GM18499 (cell line): ENCODE data around the gene KCNJ4.
"Not testable (repeated sequence)": the region's sequence is repeated elsewhere in the genome, so short reads cannot be mapped to it uniquely, and the experiment has no call there.

Source experiments
- ATAC-seq: cut with Tn5 transposase; IDR thresholded peaks from one replicate; pipeline ENCODE4 v1.9.1; 2021; ENCODE audit warnings: moderate number of reproducible peaks; ENCODE audit not compliant: insufficient read depth, unreplicated experiment

Gene KCNJ4

DNA sequence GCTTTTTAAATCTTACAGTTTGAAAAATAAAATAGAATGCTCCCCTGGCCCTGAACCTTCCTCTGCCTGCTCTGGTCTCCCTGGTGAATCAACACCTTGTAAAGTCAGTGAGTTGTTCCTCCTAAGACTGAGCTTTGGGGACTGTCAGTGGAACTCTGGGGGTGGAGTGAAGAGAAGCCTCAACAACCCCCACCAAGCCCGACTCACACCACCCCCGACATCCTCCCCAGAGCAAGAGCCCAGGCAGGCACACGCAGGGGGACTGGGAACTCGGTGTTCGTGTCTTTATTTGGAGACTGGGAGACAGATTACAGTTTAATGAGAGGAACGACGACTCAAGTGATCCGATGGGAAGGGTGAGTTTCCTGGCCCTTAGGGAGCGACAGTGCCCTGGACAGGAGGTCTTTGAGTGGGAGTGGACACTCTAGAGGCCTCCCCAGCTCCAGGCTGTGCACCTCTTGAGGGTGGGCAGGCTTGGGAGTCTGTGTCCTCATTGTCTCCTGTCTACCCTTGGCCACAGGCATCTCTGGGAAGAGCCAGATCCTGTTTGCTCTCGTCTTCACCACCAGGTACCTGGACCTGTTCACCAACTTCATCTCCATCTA, 19.1 kb upstream of the KCNJ4 start:
- ATAC-seq, result no peak

- no peak for ATAC-seq
These were observed 16.2 kb upstream of the KCNJ4 start for GRCh38 chr22:38471237-38471636.

DNA sequence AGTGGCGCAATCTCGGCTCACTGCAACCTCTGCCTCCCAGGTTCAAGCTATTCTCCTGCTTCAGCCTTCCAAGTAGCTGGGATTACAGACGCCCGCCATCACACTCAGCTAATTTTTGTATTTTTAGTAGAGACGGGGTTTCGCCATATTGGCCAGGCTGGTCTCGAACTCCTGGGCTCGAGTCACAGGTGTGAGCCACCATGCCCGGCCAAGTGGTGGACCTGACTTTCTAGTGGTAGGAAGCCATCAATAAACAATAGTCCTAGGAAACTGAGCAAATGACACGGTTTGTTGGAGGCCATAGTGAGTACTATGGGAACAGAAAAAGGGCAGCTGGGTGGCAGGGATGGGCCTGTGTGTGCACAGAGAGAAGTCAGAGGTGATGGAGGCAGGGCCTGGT, 15.2 kb upstream of the KCNJ4 start:
- ATAC-seq, result not testable (repeated sequence)

DNA sequence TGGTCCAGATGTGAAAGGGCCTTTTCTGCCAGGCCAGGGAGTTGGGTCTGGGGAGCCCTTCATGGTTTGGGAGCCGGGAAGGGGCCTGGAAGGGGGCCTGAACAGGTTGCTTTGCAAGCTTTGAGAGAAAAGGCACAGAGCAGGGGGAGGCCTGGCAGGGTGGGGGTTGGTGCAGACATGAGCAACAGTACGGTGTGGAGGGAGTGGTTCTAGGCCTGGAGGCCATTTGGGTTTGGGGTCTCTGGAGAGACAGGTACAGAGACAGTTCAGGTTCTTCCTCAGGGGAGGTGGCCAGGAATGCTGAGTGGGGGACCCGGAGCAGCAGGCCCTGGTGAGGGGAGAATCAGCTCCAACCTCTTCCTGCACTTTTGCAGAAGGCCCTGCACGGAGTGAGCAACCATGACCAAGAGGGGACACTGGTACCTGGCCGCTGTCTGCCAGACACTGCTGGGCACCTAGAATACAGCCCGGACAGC, 14.3 kb upstream of the KCNJ4 start:
- ATAC-seq, result no peak

GRCh38 chr22:38468443-38469305, 13.7 kb upstream of the KCNJ4 start:
- no peak for ATAC-seq

GRCh38 chr22:38467904-38468442, 13.0 kb upstream of the KCNJ4 start, which contains the start of gene KDELR3:
KDELR3 (plus strand) TSS chr22:38468096; CDS start chr22:38468234, 138 bp downstream.
- ATAC-seq, result no peak

DNA sequence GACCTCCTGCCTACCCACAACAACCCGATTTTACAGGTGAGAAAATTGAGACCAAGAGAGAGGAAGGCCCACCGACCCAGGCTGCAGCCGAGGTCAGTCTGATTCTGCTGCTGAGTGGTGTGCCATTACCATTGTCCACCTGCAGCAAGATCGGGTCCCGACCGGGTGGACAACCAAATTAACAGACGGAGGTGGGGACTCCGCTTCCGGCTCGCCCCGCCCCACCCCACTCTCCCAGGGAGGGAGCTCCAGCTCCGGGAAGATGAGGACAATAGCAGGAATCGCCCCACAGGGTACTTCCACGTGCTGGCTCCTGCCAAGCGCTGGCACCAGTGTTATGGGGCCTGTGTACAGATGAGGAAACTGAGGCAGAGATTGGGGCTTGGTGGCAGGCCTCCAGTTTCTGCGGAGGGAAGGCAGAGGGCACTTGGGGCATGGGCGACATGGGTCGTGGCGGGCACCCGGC, 12.5 kb upstream of the KCNJ4 start:
- ATAC-seq, result no peak

DNA sequence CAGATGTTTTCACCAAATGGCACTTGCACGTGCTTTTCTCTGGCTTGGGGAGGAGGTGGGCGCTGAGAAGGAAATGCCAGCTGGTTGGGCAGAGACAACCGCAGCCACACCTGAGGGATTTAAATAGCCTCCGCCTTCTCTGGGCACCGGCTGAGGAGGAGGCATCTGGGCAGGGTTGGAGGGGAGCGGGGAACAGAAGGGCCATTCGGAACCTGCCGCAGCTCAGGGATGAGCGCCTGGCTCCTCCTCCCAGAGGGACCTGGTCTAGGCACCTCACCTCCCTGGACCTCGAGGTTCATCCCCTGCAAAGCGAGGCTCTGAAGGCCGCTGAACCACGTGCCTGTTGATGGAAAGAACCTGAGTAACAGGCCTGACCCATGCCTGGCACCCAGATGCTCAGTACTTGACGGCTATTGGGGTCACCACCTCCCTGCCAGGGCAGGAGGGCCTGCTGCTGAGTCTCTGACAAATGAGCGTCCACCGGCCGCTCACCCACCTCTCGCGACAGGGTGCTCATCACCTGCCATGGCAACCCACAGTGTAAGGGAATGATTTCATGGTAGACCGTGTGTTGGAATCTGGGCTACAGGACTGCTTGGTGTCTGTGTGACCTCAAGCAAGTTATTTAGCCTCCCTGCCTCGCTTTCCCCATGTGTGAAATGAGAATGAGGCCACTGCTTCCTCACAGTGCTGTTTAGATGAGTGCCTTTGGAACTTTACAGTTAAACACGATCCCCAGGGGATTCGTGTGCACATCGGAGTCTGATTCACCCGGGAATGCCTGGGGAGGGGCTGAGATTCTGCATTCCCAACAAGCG, 10.9 kb upstream of the KCNJ4 start:
- no peak for ATAC-seq

- ATAC-seq, result no peak
These were observed 10.1 kb upstream of the KCNJ4 start for GRCh38 chr22:38464992-38465672.

- ATAC-seq, result no peak
These were observed 8.2 kb upstream of the KCNJ4 start for GRCh38 chr22:38462960-38463784.

DNA sequence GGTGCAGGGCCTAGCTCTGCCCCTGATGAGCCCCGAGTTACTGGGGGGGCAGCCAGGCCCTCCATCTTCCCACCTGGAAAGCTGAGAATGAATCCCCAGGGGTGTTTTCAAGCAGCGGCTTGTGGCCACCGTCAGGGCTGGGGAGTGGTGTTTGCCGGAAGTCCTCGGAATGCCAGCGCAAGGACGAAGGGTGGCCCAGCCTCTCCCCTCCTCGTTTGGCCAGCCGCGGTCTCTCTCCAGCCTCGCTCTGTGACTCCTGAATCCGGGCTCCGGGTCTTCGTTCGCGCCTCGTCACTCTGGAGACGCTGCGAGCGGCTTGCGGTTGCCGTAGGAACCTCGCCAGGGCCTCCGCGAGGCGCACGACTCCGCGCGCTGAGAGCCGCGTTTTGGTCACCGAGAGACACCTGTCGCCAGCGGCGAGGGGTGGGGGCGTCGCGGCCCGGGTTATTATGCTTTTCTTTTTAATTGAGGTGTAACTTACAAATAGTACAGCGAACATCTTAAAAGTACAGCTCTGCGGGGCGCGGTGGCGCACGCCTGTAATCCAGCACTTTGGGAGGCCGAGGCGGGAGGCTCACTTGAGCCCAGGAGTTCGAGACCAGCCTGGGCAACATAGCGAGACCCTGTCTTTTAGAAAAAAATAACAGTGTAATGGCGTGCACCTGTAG, 6.5 kb upstream of the KCNJ4 start:
- ATAC-seq, result no peak

- ATAC-seq, result no peak
These were observed 6.0 kb upstream of the KCNJ4 start for GRCh38 chr22:38461057-38461413.

- ATAC-seq, result no peak
These were observed 5.4 kb upstream of the KCNJ4 start for GRCh38 chr22:38460426-38460840.

DNA sequence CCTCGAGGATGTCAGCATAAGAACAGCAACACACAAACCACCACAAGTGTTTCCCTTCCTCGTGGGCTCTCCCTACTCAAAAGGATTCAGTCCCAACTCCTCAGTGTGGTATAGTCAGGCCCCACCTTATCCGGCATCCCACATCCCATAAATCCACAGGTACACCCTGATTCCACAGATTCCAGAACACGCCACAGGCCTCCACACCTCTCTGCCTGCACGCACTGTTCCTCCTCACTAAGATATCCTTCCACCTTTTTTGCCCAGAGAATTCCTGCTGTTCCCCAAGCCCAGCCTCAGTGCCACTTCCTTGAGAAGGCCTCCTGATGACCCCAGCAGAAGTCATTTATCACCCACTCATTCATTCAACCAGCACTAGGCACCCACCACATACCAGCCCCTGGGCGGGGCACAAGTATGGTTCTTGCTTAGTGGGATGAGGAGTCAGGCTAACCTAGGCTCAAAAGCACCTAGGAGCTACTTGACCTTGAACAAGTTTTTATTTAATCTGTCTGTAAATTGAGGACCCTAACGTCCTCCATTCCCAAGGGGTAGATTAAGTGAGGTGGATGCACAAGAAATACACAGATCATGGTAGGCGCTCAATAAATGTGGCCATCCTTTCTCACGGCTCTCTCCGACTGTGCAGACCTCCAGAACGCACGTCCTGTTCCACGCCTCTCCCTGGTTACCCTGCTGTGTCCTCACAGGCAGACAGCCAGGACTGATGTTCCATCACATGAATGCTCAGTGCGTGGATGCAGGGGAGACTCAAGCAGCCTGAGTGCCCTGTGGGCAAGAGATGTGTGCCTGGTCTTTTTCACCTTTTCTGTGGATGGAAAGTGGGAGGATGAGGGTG, 2.1 kb upstream of the KCNJ4 start:
- ATAC-seq, result no peak

DNA sequence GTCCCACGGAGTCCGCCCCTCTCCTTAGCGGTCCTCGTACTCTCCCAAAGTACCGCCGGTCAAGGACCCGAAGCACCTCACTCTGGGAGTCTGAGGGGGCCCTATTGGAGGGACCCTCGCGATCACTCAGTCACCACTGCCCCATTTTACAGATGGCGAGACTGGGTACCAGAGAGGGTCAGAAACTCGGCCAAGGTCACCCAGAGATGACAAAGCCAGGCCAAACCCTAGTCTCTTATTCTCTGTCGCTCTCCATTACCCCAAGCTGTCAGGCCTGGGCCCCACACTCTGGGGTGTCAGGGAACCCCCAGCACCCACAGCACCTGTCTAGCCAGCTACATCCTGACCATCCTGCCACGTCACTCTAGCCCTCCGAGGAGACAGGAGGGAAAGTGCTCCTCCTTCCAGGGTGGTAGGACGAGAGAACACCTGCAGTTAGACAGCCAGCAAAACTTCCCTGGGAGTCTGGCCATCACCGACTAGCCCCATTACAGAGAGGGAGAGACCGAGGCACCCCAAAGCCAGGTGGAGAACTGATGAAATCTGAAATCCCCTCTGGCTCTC, 1.4 kb upstream of the KCNJ4 start:
- ATAC-seq, result no peak

GRCh38 chr22:38455530-38456271, 702 bp upstream of the KCNJ4 start:
- no peak for ATAC-seq
